HEK293T (cell line): ENCODE results near the gene E2F2.

ENCODE experiments used
- CTCF ChIA-PET: fragments of 350-600 bp; formaldehyde crosslinking; extraction: SDS; loops from one replicate; lab custom pipeline; 2021; ENCODE audit warnings: antibody characterized with exemption, inconsistent platforms; lab: Yijun Ruan, JAX
- POLR2A ChIA-PET: fragments of 350-600 bp; formaldehyde crosslinking; extraction: SDS; loops from one replicate; lab custom pipeline; 2020; ENCODE audit warnings: antibody characterized with exemption, inconsistent platforms; lab: Yijun Ruan, JAX
- DNase-seq: peaks from one replicate; pipeline ENCODE4 v3.0.0; 2012; ENCODE audit warnings: mixed read lengths; ENCODE audit errors: extremely low spot score
- ARNT ChIP-seq: fragments of 450-650 bp; IDR thresholded peaks from 2 replicates; pipeline ENCODE4 v1.6.1; 2017; ENCODE audit warnings: mild to moderate bottlenecking
- BHLHE40 ChIP-seq: fragments of 450-650 bp; IDR thresholded peaks from 2 replicates; pipeline ENCODE4 v1.6.1; 2016; ENCODE audit warnings: mild to moderate bottlenecking, moderate library complexity, borderline replicate concordance
- CTBP1 ChIP-seq: fragments of 450-650 bp; IDR thresholded peaks from 2 replicates; pipeline ENCODE4 v1.6.1; 2016; ENCODE audit warnings: borderline replicate concordance
- ELF4 ChIP-seq: fragments of 450-650 bp; IDR thresholded peaks from 2 replicates; pipeline ENCODE4 v1.6.1; 2017; ENCODE audit warnings: antibody characterized with exemption
- FOXA1 ChIP-seq: fragments of 450-650 bp; IDR thresholded peaks from 2 replicates; pipeline ENCODE4 v1.6.1; 2016; ENCODE audit warnings: mild to moderate bottlenecking
- FOXK2 ChIP-seq: fragments of 450-650 bp; IDR thresholded peaks from 2 replicates; pipeline ENCODE4 v1.6.1; 2016; ENCODE audit warnings: mild to moderate bottlenecking
- FOXM1 ChIP-seq: fragments of 450-650 bp; IDR thresholded peaks from 2 replicates; pipeline ENCODE4 v1.6.1; 2017; ENCODE audit warnings: mild to moderate bottlenecking, borderline replicate concordance
- HDGF ChIP-seq: fragments of 450-650 bp; IDR thresholded peaks from 2 replicates; pipeline ENCODE4 v1.6.1; 2017; ENCODE audit warnings: antibody characterized with exemption, borderline replicate concordance
- L3MBTL2 ChIP-seq: fragments of 450-650 bp; conservative IDR thresholded peaks from 2 replicates; pipeline ENCODE4 v1.6.1; 2016; ENCODE audit warnings: mild to moderate bottlenecking
- LEF1 ChIP-seq: fragments of 450-650 bp; IDR thresholded peaks from 2 replicates; pipeline ENCODE4 v1.6.1; 2017; ENCODE audit warnings: mild to moderate bottlenecking, borderline replicate concordance
- NFRKB ChIP-seq: fragments of 450-650 bp; IDR thresholded peaks from 2 replicates; pipeline ENCODE4 v1.6.1; 2016; ENCODE audit warnings: mild to moderate bottlenecking, moderate library complexity
- PKNOX1 ChIP-seq: fragments of 450-650 bp; IDR thresholded peaks from 2 replicates; pipeline ENCODE4 v1.6.1; 2016
- SP1 ChIP-seq: fragments of 450-650 bp; IDR thresholded peaks from 2 replicates; pipeline ENCODE4 v1.6.1; 2017
- SUZ12 ChIP-seq: fragments of 450-650 bp; IDR thresholded peaks from 2 replicates; pipeline ENCODE4 v1.6.1; 2016; ENCODE audit warnings: mild to moderate bottlenecking
- TARDBP ChIP-seq: fragments of 450-650 bp; IDR thresholded peaks from 2 replicates; pipeline ENCODE4 v1.6.1; 2016
- ZNF384 ChIP-seq: fragments of 450-650 bp; IDR thresholded peaks from 2 replicates; pipeline ENCODE4 v1.6.1; 2016

The E2F2 gene

GRCh38 chr1:23553231-23554126 lies 22.4 kb upstream of the E2F2 start:
- DNase-seq, result no peak
- ChIA-PET CTCF (interaction anchor here (0.8 to 3.7 kb wide), 3 partner anchors 14 to 84 kb away, joined by 3 to 31 read pairs (median 4); no protein-coding TSS in a partner anchor), POLR2A (interaction anchor here (0.6 to 1.9 kb wide), 9 partner anchors 8 to 272 kb away, joined by 3 to 7 read pairs (median 4); partner anchors contain the start of gene HMGCL)
- TF ChIP-seq SP1 (no peak), FOXK2 (no peak), HDGF (0 out of 2 replicates have a peak, but pooled peaks have one; percentile 17), TARDBP (no peak), FOXM1 (no peak), NFRKB (no peak), SUZ12 (no peak)

GRCh38 chr1:23551849-23552248 lies 20.8 kb upstream of the E2F2 start:
- no peak for DNase-seq
- CTCF ChIA-PET, result interaction anchor here (1.0 to 2.0 kb wide), 3 partner anchors 8 to 85 kb away, joined by 3 to 10 read pairs (median 3); no protein-coding TSS in a partner anchor
- POLR2A ChIA-PET, result interaction anchor here (1.9 kb wide), 1 partner anchor 83 kb away, joined by 6 read pairs; no protein-coding TSS in a partner anchor
- no peak for TF ChIP-seq ELF4
- TF ChIP-seq SUZ12, result no peak
- no peak for TF ChIP-seq L3MBTL2
- no peak for TF ChIP-seq FOXA1
- no peak for TF ChIP-seq NFRKB
- no peak for TF ChIP-seq TARDBP
- TF ChIP-seq ARNT, result no peak
- TF ChIP-seq ZNF384, result no peak
- TF ChIP-seq FOXK2, result no peak
- TF ChIP-seq PKNOX1, result no peak
- TF ChIP-seq FOXM1, result no peak
- no peak for TF ChIP-seq BHLHE40
- TF ChIP-seq CTBP1, result no peak

- DNase-seq, result no peak
- ChIA-PET CTCF (interaction anchor here (0.7 to 1.9 kb wide), 2 partner anchors 52 to 89 kb away, joined by 3 to 9 read pairs; no protein-coding TSS in a partner anchor), POLR2A (interaction anchor here (2.7 kb wide), 1 partner anchor 10 kb away, joined by 11 read pairs; the partner anchor contains the start of gene ID3)
- TF ChIP-seq NFRKB, result no peak
- no peak for TF ChIP-seq FOXK2
- no peak for TF ChIP-seq PKNOX1
- no peak for TF ChIP-seq ZNF384
- no peak for TF ChIP-seq ELF4
- no peak for TF ChIP-seq TARDBP
- no peak for TF ChIP-seq FOXM1
- no peak for TF ChIP-seq CTBP1
- no peak for TF ChIP-seq L3MBTL2
- no peak for TF ChIP-seq BHLHE40
These were observed 17.7 kb upstream of the E2F2 start for GRCh38 chr1:23548704-23549143.

GRCh38 chr1:23546897-23547584 lies 16.0 kb upstream of the E2F2 start:
- TF ChIP-seq TARDBP, result no peak
- TF ChIP-seq ZNF384, result no peak
- TF ChIP-seq BHLHE40, result no peak
- no peak for TF ChIP-seq ARNT
- no peak for TF ChIP-seq CTBP1
- TF ChIP-seq ELF4, result no peak
- no peak for TF ChIP-seq PKNOX1
- no peak for TF ChIP-seq FOXK2
- no peak for TF ChIP-seq LEF1
- TF ChIP-seq FOXM1, result no peak
- TF ChIP-seq HDGF, result no peak
- ChIA-PET POLR2A (interaction anchor here (0.7 to 2.7 kb wide), 2 partner anchors 10 to 12 kb away, joined by 3 to 11 read pairs; partner anchors contain the start of gene ID3), CTCF (interaction anchor here (1.3 to 4.4 kb wide), 3 partner anchors 86 to 91 kb away, joined by 7 to 51 read pairs (median 19); no protein-coding TSS in a partner anchor)

GRCh38 chr1:23545851-23546250 lies 14.8 kb upstream of the E2F2 start:
- ChIA-PET POLR2A (interaction anchor here (0.9 to 1.5 kb wide), 6 partner anchors 8 to 145 kb away, joined by 3 to 5 read pairs (median 4); partner anchors contain the start of gene RPL11), CTCF (interaction anchor here (1.1 to 4.4 kb wide), 6 partner anchors 10 to 116 kb away, joined by 4 to 51 read pairs (median 8); no protein-coding TSS in a partner anchor)
- no peak for TF ChIP-seq ARNT
- no peak for TF ChIP-seq NFRKB
- TF ChIP-seq L3MBTL2, result no peak
- TF ChIP-seq ELF4, result no peak
- no peak for TF ChIP-seq SUZ12
- no peak for TF ChIP-seq ZNF384
- TF ChIP-seq LEF1, result no peak
- no peak for DNase-seq

More at GRCh38 chr1:23546897-23547584, 16.0 kb upstream of the E2F2 start:
- no peak for DNase-seq
